GM19328 (cell line): ENCODE data around the gene RHOJ.

Source experiments
- ATAC-seq: cut with Tn5 transposase; IDR thresholded peaks from one replicate; pipeline ENCODE4 v1.9.1; 2021; ENCODE audit warnings: mild to moderate bottlenecking, moderate library complexity; ENCODE audit not compliant: unreplicated experiment

The RHOJ gene

DNA sequence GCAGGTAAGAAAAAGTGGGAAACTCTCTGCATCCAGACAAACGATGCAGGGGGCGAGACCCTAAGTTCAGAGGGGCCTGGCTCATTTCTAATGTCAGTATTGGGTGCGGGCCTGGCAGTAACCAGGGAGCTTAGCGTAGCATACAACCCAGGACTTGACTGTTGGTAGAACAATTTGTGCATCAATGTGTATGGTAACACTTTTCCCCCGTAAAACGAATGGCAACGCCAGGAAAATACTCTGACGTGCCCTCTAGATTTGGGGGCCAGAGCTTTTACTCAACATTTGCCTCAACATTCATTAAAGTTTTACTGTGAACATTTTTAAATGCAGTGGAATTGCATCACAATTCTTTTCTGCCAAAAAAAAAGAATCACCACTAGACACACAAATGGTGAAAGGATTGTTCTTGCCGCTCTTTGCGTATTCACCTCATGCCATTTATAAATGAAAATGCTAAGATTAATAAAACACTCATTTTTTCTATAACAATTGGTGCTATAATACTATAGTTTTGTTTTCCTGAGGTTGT lies 867 bp downstream of the RHOJ start:
- ATAC-seq: no peak

DNA sequence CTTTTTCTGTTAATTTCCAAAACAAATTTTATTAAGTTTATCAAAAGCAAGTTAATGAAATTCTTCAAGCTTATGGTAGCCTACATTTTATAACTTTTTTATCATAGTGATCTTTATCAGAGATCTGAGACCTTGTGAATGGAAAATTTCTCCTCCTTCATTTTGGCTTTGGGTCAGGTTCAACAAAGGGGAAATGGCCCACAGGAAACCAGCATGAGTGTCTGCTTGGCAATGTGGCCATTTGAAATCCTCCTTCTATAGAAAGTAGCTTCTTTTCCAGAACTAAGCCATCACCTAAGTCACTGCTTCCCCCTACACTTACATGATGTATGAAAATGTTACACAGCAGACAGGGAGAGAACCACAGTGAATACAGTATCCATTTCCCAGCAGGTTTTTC lies 1.6 kb downstream of the RHOJ start:
- no peak for ATAC-seq

DNA sequence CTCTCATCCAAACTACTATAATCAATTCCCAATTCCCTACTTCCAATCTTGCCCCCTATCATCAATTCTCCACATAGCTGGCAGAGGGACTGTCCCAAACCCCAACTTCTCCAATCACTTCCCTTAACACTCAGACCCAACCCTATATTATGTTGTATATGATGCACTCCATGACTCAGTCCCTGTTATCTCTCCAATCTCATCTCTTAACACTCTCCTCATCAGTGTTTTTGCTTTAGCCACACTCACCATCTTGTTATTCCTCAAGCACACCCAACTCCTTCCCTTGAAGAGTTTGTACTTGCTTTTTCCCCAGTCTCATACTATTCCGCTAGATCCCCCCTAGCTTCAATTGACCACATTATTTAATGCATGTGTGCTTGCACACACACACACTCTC lies 4.9 kb downstream of the RHOJ start:
- ATAC-seq: no peak

DNA sequence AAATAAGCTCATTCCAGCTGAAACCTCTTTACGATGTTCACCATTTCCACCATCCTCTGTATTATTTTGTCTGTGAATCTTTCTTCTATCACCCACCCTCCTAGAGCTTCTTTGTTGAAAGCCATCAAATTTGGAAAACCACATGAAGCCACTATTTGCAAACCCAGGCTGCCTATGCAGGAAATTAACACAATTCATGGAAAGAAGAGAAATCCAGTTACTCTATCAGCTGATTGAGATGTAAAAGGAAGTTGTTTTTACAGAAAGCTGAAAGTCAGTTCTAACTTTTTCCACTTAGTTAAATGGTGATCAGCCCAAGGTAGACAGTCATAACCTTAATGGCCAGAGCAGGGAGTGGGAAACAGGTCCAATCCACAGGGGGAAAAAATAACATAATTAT lies 6.6 kb downstream of the RHOJ start:
- no peak for ATAC-seq

DNA sequence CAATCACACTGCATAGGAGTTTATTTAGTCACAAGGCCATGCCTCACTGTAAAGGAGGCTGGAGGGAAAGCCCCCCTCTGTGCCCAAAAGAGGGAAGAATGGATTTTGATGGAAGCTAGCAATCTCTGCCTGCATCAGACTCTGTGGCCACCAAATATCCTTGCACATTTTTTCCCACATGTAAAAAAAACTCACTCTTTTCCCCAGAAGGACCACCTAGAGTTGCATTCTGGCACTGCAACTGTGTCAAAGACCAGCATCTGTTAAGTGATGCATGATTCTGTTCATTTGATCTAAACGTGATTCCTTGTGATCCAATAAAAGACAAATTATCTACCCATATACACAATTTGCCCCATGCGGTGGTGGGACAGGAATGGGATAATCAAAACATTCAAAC lies 8.0 kb downstream of the RHOJ start:
- no peak for ATAC-seq

DNA sequence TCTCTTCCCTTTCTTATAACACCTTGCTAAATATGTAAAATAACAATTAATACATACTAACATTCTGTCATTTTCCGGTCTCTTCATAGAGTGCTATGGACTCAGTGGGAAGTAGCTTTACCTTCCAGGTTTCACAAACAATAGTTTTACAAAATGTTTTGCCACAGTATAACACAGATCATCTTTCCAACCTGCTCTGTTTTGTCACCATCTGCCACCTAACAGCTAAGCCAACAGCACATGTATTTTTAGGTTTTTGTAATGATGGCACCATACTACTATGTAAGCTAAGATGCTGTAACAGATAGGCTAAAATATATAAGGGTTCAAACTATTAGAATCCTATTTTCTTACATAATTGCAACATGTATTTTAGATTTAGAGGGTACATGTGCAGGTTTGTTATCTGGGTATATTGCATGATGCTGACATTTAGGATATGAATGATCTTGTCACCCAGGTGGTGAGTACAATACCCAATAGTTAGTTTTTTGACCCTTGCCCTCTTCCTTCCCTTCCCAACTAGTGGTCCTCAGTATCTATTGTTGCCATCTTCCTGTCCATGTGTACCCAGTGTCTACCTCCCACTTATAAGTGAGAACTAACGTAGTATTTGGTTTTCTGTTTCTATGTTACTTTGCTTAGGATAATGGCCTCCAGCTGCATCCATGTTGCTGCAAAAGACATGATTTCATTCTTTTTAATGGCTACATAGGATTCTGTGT lies 8.7 kb downstream of the RHOJ start:
- ATAC-seq: no peak

DNA sequence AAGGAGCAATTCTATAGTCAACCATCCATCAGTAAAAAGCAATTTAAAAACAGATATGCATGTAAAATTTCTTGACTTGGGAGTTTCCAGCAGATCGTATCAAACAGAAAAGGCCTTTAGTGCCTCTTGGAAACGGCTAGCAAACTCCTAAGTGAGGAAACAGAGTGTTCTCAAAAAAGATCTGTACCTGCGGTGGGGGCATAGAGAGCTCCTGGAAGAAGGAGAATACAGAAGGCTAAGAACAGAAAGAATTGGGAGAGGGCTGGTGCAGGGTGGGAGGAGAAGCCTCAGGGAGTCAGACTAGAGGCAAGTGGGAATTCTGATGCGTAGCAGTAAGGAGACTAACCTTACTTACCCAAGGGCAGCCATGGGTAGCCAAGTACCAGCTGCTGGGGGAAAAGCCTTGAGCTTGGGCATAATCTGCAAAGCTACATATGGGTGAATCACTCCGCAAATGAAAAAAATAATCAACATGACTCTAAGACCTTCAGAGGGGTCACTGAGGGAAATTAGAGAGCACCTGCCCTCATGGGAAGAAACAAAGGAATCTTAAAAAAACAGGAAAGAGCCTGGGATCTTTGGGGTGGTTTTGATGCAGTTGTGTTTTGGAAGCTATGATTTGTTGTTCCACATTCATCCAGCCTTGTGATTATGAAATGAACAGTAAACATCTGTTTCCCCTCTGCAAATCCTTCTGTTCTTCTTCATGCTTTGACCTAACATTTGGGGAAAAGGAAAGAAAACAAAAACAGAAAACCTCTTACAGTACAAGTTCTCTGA lies 10.4 kb downstream of the RHOJ start:
- no peak for ATAC-seq

DNA sequence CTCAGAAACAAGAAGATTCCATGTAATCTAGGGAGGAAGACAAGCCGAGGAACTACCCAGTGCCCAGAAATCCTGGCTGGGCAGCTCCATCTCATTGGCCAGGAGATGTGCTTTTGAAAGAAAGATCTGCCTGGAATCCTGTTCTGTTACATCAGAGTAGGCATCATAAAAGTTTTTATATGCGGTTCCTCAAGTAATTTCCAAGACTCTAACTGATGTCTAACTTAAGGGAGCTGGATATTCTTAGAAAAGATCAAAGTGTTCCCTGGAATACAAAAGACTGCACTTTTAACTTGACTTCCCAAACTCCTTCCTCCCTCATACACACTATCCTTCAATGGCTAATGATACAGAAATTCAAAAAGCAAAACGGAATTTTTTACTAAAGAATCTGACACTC lies 16.3 kb downstream of the RHOJ start:
- ATAC-seq: no peak

DNA sequence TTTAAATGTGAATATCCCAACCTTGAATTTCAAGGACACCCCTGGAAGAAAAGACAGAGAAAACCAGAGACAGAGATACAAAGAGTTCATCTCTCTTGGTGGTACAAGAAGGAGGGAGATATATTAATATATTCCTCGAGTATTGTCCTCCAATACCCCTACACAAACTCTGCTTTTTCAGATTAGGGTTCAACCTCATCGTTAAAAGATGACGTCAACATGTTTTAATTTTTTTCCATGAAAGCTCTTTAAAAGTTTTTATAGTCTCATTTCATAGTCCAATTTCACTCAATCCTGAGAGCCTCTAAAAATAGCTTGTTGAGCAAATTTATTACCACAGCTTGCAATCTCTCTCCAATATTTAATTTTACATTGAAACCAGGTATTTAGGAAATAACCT lies 19.4 kb downstream of the RHOJ start:
- ATAC-seq: no peak

DNA sequence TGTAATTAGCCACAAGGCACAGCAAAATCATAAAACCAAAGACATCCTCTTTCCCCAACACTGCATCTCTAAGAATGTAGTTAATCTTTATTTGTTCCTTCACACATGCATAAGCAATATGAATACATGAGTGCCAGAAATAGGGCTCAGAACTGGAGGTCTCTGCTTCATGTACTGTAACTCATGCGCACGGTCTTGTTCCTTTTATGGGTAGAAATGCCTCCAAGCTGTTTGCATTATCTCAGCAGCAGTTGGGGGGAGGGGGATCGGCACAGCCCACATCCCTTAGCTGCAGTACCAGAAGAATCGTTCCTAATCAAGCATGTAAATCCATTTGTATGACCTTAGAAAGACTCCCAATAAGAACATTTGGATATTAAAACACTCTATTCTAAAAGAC lies 20.0 kb downstream of the RHOJ start:
- ATAC-seq: no peak

DNA sequence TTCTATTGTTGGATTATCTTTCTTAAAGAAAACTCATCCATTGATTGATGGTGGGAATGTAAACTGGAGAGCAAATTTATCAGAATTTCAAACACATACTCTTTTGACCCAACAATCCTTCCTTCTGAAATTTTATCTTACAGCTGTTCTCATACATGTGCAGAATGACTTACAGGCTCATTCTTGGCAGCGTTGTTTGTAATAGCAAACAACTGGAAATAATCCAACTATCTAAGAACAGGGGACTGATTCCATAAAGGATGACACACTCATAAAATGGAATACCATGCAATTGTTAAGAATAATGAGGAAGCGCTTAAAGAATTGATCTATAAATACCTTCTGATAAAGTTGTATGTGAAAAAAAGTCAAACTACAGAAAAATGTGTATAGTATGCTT lies 24.0 kb downstream of the RHOJ start:
- ATAC-seq: no peak

DNA sequence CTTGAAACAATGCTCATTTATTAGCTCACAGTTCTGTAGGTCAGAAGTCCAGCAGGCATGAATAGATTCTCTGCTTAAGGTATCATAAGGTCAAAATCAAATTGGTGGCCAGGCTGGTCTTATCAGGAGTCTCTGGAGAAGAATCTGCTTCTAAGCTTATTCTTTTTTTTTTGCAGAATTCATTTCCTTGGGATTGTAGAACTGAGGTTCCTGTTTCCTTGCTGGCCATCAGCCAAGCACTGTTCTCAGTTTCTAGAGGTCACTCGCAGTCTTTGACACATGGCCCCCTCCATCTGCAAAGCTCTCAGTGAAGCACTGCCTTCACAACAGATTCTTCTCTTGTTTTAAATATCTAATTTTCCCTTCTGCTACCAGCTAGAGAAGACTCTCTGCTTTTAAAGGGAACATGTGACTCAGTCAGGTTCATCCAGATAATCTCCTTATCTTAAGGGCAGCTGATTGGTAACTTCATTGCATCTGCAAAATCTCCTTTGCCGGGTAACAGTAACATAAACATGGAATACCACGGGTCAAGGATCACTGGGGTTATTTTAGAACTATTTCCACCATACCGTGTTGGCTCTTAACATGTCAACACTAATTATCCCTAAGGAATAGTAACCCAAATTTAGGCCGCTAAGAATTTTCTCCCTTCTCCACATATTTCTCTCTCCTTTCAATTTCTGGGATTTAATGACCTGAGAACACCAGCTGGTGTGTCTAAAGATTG lies 25.3 kb downstream of the RHOJ start:
- no peak for ATAC-seq

DNA sequence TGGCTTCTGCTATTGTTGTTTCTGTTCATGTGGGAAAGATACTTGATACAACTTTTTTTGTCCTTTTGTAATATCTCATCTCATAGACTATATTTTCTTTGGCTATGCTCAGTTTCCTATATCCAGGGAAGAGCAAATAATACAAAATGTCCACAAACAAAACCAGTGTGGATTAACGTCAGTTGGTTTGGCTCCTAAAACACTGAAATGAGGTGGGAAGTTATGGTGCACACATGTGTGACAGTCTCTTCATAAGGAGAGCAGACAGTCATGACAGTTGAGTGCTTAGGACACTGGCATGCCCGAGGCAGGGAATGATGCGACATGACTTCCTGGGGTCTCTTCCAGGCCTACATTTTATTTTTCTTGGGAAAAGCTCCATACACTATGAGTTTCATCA lies 27.5 kb downstream of the RHOJ start:
- ATAC-seq: no peak

DNA sequence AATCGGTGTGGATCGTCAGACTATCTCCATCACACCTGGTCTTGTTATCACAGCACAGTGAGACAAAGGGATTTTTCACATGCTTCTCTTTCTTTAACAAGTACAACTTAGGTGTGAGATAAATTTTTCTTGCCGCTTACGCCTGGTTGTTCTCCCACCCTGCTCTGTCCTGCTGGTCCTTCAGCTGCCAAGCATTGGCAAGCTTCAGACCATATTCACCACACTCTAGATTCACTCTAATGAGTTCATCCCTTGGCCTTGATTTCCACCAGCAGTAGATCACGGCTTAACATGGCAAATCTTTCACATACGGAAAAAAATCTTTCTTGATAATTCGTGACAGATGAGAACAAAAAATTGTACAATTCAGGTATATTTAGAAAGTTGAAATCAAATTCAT lies 33.5 kb downstream of the RHOJ start:
- ATAC-seq: no peak

DNA sequence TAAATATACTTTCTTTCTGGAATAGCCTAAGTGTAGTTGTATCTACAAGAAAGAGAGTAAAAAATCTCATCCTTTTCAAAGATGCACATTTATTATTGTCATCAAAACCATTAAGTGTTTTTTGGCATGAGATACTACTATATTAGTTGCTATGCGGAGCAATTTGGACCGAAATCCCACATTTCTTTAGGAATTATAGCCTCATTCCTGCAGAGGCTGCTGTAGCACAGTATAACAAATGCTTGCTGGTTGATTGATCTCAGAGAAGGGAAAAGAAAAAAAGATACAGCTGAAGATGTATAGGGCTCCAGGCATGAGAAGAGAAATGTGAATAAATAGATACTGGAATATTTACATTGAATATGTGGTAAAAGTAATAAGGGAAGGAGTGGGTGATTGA lies 36.0 kb downstream of the RHOJ start:
- ATAC-seq: no peak

DNA sequence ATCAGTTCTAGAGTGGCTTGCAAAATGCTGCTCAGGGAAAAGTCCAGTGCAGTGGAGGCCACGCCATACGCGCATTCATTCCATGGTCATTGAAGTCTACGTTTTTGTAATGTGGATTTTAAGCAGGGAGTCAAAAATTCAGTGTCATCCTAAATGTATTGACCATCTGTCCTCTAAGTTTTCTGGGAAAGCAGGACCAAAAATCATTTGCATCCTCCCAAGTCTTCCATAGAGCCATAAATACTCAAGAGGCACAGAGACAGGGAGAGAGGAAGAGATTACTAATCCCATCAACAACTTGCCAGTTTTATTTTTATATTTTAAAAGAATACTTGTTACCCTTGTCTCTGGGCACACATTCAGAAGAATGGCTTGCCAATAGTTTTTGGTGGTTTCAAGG lies 36.9 kb downstream of the RHOJ start:
- no peak for ATAC-seq

DNA sequence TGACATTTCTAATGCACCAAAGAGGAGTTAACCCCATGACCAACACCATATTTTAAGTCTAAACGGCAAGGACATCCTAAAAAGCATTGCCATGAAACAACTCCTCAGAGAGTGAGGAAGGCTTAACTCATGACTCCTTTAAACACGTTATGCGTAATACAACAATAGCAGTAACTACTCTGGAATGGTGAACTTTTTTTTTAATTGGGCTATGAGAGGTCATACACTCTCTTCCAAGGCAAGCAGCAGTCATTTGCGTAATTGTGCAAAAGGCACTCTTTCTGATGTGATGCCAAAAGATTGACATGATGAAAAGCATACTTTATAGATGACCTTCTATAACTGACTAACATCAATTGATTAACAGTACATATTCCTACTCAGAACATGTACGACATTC lies 39.4 kb downstream of the RHOJ start:
- ATAC-seq: no peak

DNA sequence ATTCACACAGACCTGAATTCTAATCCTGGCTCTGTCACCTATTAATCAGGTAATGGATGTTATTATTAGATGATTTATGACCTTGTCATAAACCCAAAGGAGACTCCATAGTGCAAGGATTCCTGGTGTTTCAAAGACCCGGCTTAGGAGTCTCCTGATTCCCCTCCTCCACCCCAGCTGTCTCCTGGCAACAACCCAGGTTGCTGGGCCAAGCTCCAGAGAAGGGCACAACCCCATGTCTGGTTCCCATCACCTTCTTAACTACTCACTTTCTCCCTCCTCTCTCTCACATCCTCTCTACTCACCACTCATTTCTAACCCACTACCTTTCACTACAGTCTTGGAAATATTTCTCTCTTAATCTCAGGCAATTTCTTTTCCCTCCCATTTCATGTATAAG lies 41.6 kb downstream of the RHOJ start:
- ATAC-seq: no peak

DNA sequence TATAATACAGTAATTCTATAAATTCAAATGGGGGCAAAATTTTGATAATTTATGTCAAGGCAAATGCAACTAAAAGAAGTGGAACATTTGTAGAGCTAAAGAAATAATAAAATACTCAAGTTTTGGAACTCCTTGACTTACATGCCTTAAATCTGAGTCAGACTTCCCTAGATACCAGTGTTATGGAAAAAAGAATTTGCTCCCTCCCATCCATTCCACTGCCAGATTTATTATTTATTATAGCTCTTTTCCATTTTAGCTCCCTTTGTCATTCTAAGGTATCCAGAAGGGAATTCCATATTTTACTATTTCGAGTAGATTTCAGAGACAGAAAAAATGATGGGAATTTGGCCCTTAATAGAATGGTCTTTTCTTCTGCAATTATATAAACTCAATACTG lies 44.0 kb downstream of the RHOJ start:
- no peak for ATAC-seq

DNA sequence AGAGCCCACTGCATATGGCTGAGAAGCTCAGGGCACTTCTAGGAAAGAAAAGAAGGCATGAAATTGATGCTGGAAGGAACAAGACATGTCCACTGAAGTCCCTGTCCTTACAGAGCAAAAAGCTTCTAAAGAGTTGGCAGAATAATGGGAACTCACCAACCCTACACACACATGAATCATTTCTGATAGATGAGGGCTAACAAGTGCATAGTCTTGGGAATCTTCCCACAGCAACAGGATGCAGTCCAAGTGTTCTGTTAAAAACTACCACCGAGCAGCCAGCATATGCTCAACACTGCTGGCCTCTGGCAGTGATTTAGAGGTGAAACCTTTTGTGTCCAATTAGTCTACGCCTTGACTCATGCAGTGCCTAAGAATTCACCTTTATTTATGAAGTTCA lies 44.8 kb downstream of the RHOJ start:
- ATAC-seq: no peak

DNA sequence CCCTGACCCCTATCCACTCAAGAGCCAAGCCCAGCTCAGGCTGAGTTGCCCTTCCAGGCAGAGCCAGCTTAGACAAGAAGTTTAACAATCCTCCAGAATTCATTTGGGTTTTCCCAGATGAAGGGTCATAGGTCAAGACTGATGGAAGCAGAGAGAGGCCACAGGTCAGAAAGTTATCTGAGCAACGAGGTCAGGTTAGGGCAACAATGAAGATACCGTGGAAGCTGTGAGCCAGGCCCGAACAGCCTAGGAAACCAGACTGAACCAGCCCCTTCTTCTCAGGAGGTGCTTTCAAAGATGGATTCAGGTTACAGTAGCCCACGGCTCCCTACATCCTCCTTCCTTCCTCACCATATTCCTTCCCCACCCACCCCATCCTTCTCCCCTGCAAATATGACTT lies 53.1 kb downstream of the RHOJ start:
- no peak for ATAC-seq

DNA sequence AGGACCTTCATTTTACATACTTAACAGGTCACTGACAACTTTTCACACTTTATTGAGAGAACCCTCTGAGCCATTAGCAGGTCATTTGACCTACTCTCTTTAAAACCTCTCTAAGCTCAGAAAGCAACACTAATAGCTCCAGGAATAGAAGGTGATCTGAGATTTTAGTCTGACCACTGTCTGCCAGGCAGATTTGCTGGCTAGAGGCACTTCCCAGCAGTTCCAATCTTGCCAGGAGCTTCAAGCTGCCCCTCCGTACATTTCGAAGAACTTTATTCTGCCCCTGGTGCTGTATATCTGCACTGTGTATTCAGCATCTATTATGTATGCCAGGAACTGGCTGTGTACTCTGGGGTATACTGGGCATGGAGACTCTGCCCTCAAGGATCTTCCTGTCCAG lies 58.2 kb downstream of the RHOJ start:
- no peak for ATAC-seq
